CD4-positive, alpha-beta T cell treated with Interleukin-15 for 1 hour (primary cell): Measurements from ENCODE around the gene PTPRN2.
"Not testable (repeated sequence)": the region's sequence is repeated elsewhere in the genome, so short reads cannot be mapped to it uniquely, and the experiment has no call there.

Source experiments
- DNase-seq: peaks from one replicate; pipeline ENCODE4 v3.0.0-alpha.2; 2020

The PTPRN2 gene

GRCh38 chr7:157745721-157746709 lies 841.6 kb downstream of the PTPRN2 start:
- no peak for DNase-seq

GRCh38 chr7:157744786-157745601 lies 842.6 kb downstream of the PTPRN2 start:
- no peak for DNase-seq

GRCh38 chr7:157743781-157744525 lies 843.7 kb downstream of the PTPRN2 start:
- DNase-seq = no peak

- no peak for DNase-seq
Observed at GRCh38 chr7:157740251-157740798, 847.3 kb downstream of the PTPRN2 start.

DNA sequence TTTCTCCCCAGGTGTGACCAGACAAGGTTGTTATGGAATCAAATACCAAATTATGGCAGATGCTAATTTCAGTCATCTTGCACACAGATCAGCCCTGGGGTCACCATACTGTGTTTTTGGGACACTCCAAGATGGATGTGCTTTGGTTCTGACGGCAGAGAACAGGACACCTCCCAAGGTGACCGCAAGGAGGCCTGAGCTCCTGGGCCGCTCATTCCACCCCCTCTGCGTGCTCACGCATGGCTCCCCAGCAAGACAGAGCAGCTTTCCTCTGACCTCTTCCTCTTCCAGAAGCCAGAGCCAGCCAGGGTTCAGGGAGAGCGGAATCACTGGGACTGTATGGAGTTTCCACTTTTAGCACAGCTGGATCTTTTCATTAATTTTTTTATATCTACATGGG lies 848.0 kb downstream of the PTPRN2 start:
- DNase-seq = no peak

DNA sequence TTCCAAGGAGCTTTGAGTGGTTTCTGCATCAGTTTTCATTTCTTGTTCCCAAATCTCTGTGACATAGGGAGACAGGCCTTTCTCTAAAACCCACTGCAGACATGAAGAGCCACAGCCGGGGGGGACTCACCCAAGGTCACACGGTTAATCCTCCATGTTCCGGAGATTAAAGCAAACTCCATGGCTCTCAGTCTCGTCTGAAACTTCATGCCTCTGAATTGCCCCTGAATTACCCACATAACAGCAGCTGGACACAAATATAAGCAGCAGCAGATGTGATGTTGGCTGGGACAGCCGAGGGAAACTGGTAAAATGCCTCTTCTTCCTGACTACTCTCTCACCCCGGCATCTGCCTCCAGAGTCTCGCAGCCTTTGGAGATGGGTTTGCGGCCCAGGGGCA lies 848.6 kb downstream of the PTPRN2 start:
- DNase-seq = no peak

DNA sequence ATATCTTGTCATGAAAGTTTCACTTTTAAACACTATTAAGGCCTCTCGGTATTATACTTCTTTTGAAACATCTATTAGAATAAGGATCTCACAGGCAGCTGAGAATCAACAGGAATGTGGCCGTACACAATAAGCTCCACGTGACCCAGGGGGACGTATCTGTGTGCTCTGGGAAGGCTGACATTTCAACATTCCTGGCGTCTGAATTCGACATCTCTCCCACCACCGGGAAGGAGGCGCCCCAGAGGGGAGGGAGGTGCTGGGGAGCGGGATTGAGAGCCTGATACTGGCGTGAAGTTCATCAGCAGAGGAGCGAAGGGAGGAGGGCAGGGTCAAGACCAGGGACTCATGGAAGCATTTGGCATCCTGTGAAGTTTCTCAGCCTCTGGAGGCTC lies 849.6 kb downstream of the PTPRN2 start:
- DNase-seq = no peak

GRCh38 chr7:157737151-157738065 lies 850.2 kb downstream of the PTPRN2 start:
- no peak for DNase-seq

- no peak for DNase-seq
Observed at GRCh38 chr7:157736341-157736740, 851.3 kb downstream of the PTPRN2 start.

- DNase-seq = no peak
Observed at GRCh38 chr7:157735826-157736225, 851.8 kb downstream of the PTPRN2 start.

DNA sequence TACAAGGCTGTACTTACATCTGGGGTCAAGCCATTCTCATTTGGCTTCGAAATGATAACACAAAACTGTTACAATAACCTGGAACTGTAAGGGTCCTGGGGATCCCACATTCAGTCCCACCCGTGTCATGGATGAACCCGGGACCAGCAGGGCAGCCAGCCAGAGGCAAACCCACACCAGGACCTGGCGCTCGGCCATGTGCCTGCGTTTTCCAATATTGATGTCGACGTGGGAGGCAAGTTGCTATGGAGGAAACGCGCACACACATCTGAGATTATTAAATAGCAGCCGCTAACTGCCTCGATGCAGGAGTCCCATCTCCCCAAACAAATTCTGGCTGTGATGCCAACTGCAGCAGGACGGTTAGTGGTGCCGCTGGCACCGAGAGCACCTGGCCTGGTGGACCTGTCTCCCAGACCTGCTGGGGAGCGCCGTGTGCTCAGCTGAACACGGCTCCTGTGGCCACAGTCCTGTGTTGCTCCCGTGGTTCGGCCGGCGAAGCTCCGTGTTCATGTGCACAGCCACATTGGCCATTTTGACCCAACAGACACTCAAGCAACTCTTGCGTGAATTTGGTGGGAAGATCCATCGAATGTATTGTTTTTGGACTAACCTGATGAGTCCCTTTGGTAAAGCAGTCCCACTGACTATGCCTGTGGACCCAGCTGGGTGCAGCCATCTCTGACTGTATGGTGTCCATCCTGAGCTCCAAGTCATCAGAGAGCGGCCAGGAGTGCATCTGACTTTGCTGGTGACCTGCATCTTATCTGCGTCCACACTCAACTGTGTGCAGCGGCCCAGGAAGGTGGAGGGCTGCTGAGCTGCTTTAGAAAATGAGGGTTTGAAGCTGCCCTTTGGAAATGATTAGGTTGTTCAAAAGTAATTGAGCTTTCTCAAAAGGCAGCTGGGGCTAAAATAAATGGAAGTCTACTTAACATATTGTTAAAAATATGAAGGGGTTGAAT lies 852.7 kb downstream of the PTPRN2 start:
- no peak for DNase-seq

- DNase-seq = not testable (repeated sequence)
Observed at GRCh38 chr7:157733760-157734395, 853.7 kb downstream of the PTPRN2 start.

DNA sequence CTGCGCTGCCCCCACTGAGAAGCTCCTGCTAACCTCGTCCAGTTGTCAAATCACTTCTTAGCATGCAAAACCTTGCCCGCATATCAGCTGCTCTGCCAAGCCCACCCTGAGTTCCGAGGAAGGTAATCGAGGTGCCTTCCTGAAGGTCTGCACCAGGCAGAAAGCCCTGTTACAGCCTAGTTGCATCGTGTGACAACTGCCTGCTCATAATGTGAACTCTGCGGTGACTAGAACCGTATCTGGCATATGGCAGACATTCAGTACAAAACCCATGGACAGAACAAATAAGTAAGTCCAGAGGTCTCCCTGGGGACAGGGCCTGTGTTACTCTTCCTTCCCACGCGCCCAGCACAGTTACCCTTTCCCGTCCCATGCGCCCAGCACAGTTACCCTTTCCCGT lies 856.5 kb downstream of the PTPRN2 start:
- DNase-seq = no peak

GRCh38 chr7:157730614-157731013 lies 857.0 kb downstream of the PTPRN2 start:
- no peak for DNase-seq

DNA sequence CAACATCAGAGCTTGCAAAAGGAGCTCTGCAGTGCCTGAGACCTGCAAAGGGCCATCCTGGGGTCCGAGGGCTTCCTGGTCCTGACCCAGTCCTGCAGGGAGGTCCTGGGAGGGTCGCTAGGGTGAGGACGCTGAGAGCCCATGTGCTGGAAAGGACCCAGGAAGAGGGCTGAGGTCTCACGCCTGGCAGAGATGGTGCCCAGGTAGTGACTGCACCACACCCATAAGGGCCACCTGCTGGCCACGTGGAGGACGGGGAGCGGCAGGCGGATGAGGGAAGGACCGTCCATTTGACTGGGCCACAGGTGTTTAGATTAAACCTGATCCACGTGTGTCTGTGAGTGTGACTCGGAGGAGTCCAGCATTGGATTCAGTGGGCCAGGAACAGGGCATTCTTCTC lies 858.1 kb downstream of the PTPRN2 start:
- DNase-seq = no peak

GRCh38 chr7:157727964-157728615 lies 859.5 kb downstream of the PTPRN2 start:
- DNase-seq = no peak

GRCh38 chr7:157726764-157727163 lies 860.9 kb downstream of the PTPRN2 start:
- no peak for DNase-seq

DNA sequence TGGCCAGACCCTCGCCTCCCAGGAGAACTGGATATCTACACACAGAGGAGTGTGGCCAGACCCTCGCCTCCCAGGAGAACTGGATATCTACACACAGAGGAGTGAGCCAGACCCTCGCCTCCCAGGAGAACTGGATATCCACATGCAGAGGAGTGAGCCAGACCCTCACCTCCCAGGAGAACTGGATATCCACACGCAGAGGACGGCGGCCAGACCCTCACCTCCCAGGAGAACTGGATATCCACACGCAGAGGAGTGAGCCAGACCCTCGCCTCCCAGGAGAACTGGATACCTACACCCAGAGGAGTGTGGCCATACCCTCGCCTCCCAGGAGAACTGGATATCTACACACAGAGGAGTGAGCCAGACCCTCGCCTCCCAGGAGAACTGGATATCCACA lies 862.3 kb downstream of the PTPRN2 start:
- not testable (repeated sequence) for DNase-seq

- no peak for DNase-seq
Observed at GRCh38 chr7:157723205-157723604, 864.4 kb downstream of the PTPRN2 start.
